Fibroblast of skin of left biceps (primary cell): ENCODE measurements around the gene RBM38.
"Not testable (repeated sequence)": the region's sequence is repeated elsewhere in the genome, so short reads cannot be mapped to it uniquely, and the experiment has no call there.

ENCODE experiments used
- DNase-seq, 2 experiments: peaks; one replicate each; pipeline ENCODE4 v3.0.0-alpha.2; 2013; ENCODE audit warnings: low read depth in 2 of 2

The RBM38 gene

GRCh38 chr20:57417830-57418780 is 26.9 kb downstream of the RBM38 start:
- no peak for DNase-seq

DNA sequence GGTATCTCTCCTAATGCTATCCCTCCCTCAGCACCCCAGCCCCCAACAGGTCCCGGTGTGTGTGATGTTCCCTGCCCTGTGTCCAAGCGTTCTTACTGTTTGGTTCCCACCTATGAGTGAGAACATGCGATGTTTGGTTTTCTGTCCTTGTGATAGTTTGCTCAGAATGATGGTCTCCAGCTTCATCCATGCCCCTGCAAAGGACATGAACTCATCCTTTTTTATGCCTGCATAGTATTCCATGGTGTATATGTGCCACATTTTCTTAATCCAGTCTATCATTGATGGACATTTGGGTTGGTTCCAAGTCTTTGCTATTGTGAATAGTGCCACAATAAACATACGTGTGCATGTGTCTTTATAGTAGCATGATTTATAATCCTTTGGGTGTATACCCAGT is 28.3 kb downstream of the RBM38 start:
- not testable (repeated sequence) for DNase-seq

DNA sequence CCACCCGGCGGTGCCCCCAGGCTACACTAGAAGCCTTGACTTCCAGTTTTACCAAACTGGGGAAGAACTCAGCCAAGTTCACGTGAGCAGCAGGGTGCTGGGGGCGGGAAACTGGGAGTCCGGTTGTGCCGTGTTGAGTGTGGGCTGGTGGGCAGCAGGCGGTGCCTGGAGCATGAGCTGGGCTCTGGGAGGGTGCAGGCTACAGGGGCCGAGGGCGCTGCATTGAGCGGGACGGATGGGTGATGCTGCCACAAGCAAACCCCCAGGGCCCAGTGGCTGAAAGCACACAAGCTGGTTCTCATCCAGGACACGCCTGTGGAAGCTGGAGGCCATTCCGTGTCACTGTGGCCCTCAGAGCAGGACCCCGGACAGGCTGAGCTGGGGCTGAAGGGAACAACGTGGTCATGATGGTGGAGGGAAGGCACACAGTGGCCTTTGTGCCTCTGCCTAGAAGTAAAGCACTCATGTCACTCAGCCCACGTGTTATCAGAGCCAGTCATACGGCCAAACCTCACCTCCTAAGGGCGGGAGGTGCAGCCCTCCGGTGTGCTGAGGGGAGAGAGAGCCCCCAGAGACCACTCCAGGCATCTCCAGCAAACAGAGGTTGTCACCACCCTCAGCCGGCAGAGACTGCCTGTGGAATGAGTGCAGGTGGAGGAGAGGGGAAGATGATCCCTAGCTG is 29.5 kb downstream of the RBM38 start:
- DNase-seq = no peak

DNA sequence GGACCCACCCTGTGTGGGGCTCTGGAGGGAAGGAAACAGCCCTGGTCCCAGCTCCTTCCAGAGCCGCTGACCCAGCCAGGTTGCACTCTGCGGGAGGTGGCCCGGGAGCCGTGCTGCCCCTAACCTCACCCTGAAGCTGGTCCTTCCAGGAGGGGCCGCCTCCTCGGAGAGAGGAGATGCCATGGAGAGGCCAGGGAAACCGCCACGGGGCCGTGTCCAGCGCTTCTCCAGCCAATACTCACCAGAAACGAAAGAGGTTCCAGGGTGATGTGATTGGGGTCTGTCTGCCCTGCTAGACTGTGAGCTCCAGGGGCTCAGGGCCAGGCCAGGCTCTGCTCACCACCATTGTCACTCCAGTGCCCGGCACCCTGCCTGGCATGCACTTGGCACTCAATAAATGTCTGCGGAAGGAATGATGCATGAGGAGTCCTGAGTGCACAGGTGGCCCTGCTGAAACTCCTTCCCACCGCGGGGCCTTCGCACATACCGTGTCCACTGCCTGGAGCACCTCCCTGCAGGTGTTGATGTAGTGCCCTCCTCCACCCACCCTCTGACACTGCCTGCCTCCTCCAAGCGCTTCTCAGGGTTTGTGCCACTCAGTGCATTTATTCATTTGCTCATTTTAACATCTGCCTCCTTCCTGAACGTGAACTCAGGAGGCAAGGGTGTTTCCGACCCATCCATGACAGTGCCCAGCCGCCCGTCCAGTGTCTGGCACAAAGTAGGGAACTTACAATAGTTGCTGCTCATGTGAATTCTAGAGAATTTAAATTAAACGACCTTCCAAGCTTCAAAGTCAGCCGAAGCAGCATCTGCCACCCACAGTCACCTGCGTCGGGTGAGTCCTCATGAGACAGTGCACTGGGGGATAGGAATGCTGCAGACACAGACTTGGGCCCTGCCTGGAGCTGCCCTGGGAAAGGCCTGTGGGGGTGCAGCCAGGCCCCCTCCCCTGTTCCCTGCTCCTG is 30.3 kb downstream of the RBM38 start:
- DNase-seq = no peak

DNA sequence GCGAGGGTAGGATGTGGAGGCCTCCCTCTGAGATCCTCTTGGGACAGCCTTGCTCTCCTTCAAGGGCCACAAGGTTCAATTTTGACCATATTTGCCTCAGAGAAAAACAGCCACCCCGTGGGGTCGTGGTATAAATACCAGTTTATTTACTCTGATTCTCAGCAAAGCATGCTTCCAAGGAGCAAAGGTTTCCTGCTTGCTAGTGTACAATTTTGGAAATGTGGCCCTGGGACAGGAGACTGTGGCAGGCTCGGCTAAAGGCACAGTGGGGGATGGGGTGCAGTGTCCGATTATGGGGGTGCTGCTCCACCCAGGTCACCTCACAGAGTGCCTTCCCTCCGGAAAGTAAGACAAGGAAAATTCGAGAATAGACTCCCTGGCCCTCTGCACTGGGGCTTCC is 31.1 kb downstream of the RBM38 start:
- DNase-seq = no peak

DNA sequence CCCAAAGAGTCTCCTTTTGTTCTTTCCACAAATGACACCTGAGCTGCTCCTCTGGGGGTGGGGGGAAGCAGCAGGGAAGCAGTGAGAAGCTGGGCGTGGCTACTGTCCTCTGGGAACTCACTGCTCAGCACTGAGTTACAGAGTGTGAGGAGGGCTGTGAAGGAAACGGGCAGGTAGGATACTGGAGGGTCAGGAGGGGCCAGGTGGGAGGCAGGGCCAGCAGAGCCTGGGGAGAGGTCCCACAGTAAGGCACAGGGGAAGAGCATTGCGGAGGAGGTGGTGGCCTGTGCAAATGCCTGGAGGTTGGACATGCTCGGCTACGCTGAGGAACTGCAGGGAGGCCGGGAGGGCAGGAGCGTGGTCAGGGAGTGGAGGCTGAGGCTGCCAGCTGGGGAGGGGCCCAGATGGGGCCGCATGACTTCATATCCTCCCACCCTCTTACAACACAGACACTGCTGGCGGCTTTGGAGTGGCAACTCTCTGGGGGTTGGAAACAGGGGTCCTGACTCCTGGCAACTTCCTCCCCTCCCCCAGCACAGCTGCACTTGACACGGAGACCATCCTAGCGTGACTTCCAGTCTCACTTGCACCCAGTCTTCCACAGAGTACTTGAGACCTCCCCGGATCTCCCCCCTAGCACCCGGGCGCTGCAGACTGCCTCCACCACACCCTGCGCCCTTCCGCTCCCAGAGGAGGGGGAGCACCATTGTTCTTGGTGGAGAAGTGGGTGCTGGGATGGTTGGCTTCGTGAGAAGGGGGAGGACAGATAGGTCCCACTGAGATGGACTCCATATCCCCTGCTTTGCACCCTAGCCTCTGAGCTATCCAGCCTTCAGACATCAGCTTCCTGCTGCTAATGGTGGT is 34.2 kb downstream of the RBM38 start:
- DNase-seq = no peak

DNA sequence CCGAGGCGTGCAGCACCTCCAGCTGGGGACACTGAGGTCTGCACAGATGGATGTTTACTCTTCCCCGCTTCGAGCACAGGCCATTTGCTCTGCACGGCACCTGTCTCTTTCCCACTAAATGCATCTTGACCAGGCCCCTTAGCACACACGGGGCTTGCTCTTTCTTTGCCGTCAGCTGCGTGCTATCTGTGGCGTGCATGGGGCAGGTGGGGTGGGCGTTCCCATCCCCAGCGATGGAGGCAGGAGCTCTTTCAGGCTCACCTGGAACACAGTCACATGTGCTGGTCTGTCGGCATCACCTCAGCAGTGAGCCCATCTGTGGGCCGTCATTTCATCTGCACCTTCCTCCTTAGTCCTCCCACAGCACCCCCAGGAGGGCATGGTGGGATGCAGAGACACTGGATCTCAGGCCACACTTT is 35.1 kb downstream of the RBM38 start:
- no peak for DNase-seq

- DNase-seq = no peak
These were observed 35.6 kb downstream of the RBM38 start for GRCh38 chr20:57426831-57427230.

DNA sequence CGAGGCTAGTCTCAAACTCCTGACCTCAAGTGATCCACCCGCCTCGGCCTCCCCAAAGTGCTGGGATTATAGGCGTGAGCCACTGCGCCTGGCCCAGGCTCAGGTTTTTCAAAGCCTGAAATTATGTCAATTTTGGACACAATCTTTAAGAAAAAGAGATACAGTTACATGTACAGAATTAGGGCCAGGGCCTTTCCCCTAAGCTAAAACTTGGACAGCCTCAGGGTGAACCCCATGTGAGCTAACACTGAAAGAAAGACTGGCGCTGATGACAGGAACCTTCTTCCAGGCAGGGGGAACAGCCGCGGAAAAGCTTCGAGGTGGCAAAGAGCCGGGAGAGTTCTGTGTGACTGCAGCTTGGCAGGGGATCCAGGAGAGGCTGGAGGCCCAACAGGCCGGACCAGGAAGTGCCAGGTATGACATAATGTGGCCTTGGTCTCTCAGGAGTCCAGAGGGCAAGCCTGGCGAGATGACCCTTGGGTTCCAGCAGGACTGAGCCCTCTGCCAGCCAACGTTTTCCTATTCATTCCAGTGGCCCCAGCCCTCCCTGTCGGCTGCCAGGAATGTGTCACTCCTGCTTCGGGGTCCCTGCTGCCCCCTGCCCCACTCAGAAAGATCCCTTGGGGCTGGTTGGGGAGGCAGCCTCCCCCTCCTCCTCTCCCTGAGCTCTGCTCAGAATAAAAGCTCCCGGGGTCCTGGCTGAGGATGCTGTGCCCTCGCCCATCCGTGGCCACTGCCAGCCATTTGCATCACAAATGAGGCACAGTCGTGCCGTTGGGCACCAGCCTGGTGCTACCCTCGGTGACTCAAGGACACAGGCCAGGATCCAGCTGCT is 37.3 kb downstream of the RBM38 start:
- DNase-seq = no peak

DNA sequence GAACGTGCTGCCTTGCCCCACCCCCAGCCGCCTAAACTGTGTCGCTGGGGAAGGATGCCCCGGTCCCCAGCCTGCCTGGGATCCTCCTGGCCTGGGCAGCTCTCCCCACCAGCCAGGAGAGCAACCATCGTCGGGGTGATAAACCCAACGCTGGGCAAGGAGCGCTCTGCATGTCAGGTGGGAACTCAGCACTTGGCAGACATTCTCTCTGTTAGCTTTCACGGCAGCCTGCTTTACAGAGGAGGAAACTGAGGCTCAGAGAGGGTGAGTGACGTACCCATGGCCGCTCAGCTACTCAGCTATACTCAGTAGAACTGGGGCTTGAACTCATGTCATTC is 37.9 kb downstream of the RBM38 start:
- no peak for DNase-seq

- DNase-seq = no peak
These were observed 38.5 kb downstream of the RBM38 start for GRCh38 chr20:57429580-57430200.

- not testable (repeated sequence) for DNase-seq
These were observed 39.0 kb downstream of the RBM38 start for GRCh38 chr20:57430201-57430596.

- DNase-seq = no peak
These were observed 40.3 kb downstream of the RBM38 start for GRCh38 chr20:57431539-57431835.

GRCh38 chr20:57432480-57432861 is 41.3 kb downstream of the RBM38 start:
- no peak for DNase-seq

DNA sequence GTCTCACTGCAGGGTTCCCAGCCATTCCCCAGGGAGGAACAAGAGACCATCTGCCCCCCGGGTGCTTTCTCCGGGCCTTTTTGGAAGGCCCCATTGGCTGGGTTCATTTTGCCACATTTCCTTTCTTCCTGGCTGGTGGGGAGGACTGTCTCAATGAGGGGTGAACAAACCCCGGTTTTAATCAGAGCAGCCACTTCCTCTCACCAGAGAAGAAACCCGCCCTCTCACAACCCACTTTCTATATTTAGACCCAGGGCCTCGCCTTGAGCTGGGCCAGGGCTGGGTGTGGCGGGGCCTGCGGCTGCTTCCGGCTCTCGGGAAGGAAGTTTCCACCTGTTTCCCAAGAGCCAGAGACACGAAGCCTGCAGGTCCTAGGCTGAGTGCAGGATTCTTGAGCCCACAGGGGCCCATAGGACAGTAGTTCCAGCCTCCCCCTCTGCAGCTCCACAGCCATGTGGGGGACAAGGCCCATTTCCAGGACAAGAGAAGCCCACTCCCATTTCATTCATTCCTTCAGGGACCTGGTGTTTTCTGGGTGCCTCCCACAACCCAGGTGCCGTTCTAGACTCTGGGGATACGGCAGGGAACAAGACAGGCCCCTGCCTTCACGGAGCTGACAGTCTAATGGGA is 41.8 kb downstream of the RBM38 start:
- DNase-seq = no peak

DNA sequence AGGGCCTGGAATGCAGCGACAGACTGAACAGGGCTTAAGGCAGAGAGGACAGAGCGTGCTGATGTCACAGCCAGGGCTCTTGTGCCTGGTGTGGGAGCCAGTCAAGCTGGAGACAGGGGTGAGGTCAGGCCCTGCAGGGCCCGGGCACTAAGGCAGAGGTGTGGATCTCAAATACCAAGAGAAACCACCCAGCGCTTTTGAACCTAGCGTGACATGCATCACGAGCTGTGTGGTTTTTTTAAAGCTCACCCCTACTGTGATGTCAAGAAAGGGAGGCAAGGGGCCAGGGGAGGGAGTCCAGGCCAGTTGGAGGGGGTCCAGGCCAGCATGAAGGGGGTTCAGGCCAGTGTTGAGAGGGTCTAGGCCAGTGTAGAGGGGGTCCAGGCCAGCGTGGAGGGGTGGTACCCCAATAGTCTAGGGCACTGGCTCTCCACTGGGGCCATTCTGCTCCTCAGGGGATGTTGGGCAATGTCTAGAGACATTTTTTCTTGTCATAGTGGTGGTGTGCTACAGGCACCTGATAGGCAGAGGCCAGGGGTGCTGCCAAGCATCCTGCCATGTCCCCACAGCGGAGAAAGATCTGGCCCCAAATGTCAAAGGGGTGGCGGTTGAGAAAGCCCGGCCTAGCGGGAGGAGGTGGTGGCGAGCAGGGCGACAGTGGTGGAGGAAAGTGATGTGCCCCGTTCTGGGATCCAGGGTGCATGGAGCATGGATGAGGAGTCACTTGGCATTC is 42.6 kb downstream of the RBM38 start:
- no peak for DNase-seq

DNA sequence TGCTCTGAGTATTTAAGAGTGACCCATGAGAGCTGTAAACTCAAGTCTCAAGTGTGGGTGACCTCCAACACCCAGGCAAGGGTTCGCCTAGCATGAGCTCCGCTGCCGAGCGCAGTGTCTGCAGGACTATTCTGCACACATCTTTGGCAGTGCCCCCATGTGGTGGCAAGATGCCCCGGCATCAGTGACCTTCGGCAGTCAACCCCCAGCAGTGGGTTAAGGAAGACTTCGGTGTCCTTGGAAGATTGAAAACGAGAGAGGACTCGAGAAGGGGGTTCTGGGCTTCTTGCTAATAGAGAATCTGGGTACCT is 43.1 kb downstream of the RBM38 start:
- DNase-seq = no peak

DNA sequence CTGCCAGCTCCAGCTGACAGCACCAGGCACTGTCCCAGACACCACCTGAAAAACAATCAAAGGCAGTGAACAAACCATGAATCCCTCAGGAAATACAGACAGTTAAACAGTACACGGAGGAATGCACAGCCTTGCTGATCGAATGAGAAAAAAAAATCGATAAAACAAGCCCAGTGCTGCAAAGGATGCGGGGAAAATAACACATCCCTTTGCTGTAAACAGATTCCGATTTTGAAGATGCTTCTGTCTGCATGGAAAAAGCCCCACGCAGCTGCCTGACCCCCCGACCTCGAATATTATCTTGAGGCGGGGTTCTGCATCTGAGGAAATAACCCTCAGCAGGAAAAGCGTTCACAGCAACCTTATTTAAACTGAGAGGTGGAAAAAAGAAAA is 43.9 kb downstream of the RBM38 start:
- DNase-seq = no peak
